ENCODE data around the gene PTPRZ1. TPM values are rescaled to one million over a fixed set of nuclear protein-coding genes. Genes with fewer than 3 reads are reported as not detected.

The PTPRZ1 gene
- total and polyA plus RNA-seq, 2 of the 8 experiments (the other 6 are each of a cell fraction or from before 2014, with no cell fraction given) = 112 to 135 TPM

DNA sequence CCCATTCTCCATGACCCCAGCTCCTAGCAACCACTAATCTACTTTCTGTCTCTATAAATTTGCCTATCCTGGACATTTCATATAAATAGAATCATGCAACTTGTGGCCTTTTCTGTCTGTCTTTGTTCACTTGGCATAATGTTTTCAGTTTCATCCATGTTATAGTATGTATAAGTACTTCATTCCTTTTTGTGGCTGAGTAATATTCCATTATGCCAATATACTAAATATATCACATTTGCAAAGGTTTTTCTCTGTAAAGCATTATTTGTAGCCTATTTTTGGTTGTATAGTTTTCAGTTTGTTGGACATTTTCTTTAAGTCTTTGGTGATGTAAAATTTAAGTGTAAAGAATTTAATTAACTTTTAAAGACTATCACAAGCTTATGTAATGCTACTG lies 2.2 kb downstream of the PTPRZ1 start (continued):
- TF ChIP-seq, protein P1, sequence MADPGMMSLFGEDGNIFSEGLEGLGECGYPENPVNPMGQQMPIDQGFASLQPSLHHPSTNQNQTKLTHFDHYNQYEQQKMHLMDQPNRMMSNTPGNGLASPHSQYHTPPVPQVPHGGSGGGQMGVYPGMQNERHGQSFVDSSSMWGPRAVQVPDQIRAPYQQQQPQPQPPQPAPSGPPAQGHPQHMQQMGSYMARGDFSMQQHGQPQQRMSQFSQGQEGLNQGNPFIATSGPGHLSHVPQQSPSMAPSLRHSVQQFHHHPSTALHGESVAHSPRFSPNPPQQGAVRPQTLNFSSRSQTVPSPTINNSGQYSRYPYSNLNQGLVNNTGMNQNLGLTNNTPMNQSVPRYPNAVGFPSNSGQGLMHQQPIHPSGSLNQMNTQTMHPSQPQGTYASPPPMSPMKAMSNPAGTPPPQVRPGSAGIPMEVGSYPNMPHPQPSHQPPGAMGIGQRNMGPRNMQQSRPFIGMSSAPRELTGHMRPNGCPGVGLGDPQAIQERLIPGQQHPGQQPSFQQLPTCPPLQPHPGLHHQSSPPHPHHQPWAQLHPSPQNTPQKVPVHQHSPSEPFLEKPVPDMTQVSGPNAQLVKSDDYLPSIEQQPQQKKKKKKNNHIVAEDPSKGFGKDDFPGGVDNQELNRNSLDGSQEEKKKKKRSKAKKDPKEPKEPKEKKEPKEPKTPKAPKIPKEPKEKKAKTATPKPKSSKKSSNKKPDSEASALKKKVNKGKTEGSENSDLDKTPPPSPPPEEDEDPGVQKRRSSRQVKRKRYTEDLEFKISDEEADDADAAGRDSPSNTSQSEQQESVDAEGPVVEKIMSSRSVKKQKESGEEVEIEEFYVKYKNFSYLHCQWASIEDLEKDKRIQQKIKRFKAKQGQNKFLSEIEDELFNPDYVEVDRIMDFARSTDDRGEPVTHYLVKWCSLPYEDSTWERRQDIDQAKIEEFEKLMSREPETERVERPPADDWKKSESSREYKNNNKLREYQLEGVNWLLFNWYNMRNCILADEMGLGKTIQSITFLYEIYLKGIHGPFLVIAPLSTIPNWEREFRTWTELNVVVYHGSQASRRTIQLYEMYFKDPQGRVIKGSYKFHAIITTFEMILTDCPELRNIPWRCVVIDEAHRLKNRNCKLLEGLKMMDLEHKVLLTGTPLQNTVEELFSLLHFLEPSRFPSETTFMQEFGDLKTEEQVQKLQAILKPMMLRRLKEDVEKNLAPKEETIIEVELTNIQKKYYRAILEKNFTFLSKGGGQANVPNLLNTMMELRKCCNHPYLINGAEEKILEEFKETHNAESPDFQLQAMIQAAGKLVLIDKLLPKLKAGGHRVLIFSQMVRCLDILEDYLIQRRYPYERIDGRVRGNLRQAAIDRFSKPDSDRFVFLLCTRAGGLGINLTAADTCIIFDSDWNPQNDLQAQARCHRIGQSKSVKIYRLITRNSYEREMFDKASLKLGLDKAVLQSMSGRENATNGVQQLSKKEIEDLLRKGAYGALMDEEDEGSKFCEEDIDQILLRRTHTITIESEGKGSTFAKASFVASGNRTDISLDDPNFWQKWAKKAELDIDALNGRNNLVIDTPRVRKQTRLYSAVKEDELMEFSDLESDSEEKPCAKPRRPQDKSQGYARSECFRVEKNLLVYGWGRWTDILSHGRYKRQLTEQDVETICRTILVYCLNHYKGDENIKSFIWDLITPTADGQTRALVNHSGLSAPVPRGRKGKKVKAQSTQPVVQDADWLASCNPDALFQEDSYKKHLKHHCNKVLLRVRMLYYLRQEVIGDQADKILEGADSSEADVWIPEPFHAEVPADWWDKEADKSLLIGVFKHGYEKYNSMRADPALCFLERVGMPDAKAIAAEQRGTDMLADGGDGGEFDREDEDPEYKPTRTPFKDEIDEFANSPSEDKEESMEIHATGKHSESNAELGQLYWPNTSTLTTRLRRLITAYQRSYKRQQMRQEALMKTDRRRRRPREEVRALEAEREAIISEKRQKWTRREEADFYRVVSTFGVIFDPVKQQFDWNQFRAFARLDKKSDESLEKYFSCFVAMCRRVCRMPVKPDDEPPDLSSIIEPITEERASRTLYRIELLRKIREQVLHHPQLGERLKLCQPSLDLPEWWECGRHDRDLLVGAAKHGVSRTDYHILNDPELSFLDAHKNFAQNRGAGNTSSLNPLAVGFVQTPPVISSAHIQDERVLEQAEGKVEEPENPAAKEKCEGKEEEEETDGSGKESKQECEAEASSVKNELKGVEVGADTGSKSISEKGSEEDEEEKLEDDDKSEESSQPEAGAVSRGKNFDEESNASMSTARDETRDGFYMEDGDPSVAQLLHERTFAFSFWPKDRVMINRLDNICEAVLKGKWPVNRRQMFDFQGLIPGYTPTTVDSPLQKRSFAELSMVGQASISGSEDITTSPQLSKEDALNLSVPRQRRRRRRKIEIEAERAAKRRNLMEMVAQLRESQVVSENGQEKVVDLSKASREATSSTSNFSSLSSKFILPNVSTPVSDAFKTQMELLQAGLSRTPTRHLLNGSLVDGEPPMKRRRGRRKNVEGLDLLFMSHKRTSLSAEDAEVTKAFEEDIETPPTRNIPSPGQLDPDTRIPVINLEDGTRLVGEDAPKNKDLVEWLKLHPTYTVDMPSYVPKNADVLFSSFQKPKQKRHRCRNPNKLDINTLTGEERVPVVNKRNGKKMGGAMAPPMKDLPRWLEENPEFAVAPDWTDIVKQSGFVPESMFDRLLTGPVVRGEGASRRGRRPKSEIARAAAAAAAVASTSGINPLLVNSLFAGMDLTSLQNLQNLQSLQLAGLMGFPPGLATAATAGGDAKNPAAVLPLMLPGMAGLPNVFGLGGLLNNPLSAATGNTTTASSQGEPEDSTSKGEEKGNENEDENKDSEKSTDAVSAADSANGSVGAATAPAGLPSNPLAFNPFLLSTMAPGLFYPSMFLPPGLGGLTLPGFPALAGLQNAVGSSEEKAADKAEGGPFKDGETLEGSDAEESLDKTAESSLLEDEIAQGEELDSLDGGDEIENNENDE (IDR thresholded peaks at IDR 0.05; ENCODE audit: insufficient replicate concordance, low read length) = no peak
- TF ChIP-seq GTF2F1 (IDR thresholded peaks at IDR 0.05; ENCODE audit: borderline replicate concordance, low read depth, low read length) = no peak
- peak; percentile 37; the same call in 1 of the 2 replicates for TF ChIP-seq KDM1A (IDR thresholded peaks at IDR 0.05; ENCODE audit: borderline replicate concordance, low read length)
- no peak for TF ChIP-seq CBX8 (IDR thresholded peaks at IDR 0.05; ENCODE audit: borderline replicate concordance, low read depth, low read length)
- no peak for TF ChIP-seq POU5F1 (IDR thresholded peaks at IDR 0.05; ENCODE audit: low read depth, low read length)
- no peak for TF ChIP-seq KDM5A (IDR thresholded peaks at IDR 0.05; ENCODE audit: low read length)
- TF ChIP-seq ZNF274 (IDR thresholded peaks at IDR 0.05; ENCODE audit: borderline replicate concordance, extremely low read depth, low read length) = no peak

Measured in H1 (cell line).